ENCODE measurements around the gene QRFP. TPM values are rescaled to one million over a fixed set of nuclear protein-coding genes. Genes with fewer than 3 reads are reported as not detected.

Gene QRFP
- total RNA-seq, 6 experiments from 2014 or later = not detected

DNA sequence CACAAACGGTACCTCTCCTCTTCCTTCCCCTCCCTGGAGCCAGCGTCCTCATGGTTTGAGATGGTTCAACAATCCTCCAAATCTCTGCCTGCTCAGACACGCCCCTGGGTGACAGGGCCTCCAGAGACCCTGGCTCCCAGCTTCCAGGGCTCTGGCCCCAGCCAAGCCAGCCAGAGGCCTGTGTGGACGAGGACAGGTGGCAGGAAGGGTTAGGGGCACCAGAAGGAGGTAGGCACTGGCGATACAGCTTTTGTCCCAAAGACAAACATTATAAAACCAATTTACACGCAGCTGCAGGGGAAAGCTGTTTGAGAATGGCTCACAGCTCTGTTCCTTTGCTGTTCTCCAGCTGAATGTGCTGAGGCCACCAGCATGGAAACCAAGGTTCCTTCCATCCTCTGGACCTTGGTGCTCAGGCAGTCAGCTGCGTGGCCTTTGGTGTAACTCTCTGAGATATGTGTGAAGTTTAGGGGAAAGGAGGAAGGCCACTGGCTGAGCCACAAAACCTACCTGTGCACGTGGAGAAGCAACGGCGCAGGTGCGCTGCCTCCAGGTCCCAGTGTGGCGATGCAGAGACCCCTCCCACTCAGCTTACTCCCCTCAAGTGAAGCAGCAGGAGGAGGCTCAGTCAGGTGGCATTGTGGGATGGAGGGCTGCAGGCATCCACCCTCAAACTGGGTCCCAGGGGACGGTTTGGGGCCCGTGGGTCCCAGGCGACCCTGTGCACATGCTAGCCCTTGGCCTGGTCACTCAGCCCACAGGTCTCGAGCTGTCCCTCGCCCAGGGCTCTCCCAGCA is 4.3 kb upstream of the QRFP start:
- no peak overlapping the region for H3K27ac Mint-ChIP-seq
- H3K4me3 Mint-ChIP-seq = no peak overlapping the region
- TF ChIP-seq, protein P1, sequence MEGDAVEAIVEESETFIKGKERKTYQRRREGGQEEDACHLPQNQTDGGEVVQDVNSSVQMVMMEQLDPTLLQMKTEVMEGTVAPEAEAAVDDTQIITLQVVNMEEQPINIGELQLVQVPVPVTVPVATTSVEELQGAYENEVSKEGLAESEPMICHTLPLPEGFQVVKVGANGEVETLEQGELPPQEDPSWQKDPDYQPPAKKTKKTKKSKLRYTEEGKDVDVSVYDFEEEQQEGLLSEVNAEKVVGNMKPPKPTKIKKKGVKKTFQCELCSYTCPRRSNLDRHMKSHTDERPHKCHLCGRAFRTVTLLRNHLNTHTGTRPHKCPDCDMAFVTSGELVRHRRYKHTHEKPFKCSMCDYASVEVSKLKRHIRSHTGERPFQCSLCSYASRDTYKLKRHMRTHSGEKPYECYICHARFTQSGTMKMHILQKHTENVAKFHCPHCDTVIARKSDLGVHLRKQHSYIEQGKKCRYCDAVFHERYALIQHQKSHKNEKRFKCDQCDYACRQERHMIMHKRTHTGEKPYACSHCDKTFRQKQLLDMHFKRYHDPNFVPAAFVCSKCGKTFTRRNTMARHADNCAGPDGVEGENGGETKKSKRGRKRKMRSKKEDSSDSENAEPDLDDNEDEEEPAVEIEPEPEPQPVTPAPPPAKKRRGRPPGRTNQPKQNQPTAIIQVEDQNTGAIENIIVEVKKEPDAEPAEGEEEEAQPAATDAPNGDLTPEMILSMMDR (IDR thresholded peaks at IDR 0.05) = no peak
- H3K4me1 Mint-ChIP-seq (ENCODE audit: low read depth) = no peaks in the 10 kb centered on the region
- no peak for DNase-seq
- H3K9me3 Mint-ChIP-seq = no peaks in the 10 kb centered on the region
- peaks cover 20% of the 10 kb centered on the region for H3K27me3 Mint-ChIP-seq (ENCODE audit: insufficient read depth)
- no peaks in the 10 kb centered on the region for H3K36me3 Mint-ChIP-seq (ENCODE audit: low read depth)

DNA sequence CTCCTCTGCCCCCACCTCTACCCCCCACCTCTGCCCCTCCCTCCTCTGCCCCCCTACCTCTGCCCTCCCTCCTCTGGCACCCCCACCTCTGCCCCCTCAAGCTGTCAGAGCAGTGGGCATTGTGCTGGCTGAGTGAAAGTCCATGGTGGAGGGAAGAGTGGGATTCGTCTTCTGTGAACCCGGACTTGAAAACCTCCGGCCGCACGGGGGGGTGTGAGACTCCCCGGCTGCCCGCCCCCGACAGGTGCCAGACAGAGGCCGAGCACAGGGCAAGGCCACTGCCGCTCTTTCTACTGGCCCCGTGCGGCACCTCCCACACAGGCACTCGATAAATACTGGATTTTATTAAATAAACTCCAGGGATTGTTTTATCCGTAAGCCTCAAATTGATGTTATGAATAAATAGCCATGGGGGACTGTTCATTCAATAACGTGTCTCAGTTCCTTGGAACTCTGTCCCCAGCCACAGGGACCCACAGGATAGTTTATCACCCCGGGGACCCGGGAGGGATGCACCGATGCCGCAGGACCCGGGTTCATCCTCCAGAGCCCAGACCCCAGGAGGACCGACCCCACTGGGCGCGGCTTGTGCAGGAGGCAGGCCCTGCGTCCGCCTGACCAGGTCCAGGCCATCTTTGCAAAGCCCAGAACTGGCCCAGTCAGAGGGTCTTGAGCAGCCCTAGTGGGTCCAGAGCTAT is 2.6 kb upstream of the QRFP start:
- no peaks in the 10 kb centered on the region; the same call in 1 of the 2 replicates for H3K4me1 Mint-ChIP-seq (ENCODE audit: low read depth)
- H3K4me3 Mint-ChIP-seq = no peak overlapping the region
- no peaks in the 10 kb centered on the region for H3K9me3 Mint-ChIP-seq
- H3K27me3 Mint-ChIP-seq (ENCODE audit: insufficient read depth) = peaks cover 21% of the 10 kb centered on the region
- TF ChIP-seq, protein P1 (IDR thresholded peaks at IDR 0.05) = no peak
- no peak for DNase-seq
- H3K36me3 Mint-ChIP-seq (ENCODE audit: low read depth) = no peaks in the 10 kb centered on the region
- no peak overlapping the region for H3K27ac Mint-ChIP-seq

DNA sequence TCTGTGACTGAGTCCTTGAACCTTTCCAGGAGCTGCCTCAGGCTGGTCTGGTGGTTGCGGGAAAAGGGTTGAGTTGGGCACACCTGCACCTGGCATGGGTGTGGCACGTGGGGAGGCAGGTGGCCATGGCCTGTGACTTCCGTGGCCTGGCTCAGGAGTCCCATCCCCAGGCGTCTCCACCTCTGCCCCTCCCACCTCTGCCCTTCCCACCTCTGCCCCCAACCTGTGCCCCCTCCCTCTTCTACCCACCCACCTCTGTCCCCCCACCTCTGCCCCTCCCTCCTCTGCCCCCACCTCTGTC is 1.9 kb upstream of the QRFP start:
- Mint-ChIP-seq H3K27me3 (ENCODE audit: insufficient read depth) (peaks cover 19% of the 10 kb centered on the region), H3K27ac (no peak overlapping the region), H3K9me3 (no peaks in the 10 kb centered on the region), H3K4me3 (no peak overlapping the region), H3K36me3 (ENCODE audit: low read depth) (no peaks in the 10 kb centered on the region), H3K4me1 (ENCODE audit: low read depth) (no peaks in the 10 kb centered on the region; the same call in 1 of the 2 replicates)
- no peak for DNase-seq
- TF ChIP-seq, protein P1 (IDR thresholded peaks at IDR 0.05) = no peak

DNA sequence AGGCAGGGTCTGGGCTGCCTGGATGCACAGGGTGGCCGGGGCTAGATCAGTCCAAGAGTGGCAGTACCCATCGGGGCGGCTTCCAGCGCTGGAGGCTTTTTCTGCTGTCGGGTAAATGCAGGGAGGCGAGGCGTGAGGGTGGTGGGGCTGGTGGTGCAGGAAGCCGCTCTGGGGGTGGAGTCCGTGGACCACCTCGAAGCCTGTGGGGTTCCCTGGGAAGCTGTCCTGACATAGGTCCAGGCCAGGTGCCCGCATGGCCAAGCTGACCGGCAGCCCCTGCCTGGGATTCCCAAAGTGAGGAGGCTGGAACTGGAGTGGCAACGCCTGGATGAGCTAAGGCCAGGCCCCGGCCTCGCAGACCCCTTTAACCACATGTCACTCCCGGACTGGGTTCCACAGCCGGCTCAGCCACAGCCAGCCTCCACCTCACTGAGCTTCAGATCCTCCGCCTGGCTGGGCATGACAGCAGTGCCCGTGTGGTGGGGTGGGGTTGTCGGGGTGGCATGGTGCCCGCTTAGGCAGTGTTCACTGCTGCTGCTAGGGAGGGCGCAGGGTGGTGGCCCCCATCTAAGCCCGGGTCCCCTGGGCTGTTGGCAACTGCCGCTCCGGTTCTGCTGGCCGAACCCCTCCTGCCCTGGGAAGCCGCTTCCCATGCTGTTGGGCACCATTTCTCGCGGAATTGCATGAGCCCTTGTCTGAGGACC is 1.4 kb upstream of the QRFP start:
- no peak for DNase-seq
- H3K27ac Mint-ChIP-seq = no peak overlapping the region
- no peaks in the 10 kb centered on the region for H3K36me3 Mint-ChIP-seq (ENCODE audit: low read depth)
- no peak overlapping the region for H3K4me3 Mint-ChIP-seq
- H3K4me1 Mint-ChIP-seq (ENCODE audit: low read depth) = no peaks in the 10 kb centered on the region; the same call in 1 of the 2 replicates
- H3K27me3 Mint-ChIP-seq (ENCODE audit: insufficient read depth) = peaks cover 19% of the 10 kb centered on the region
- TF ChIP-seq, protein P1 (IDR thresholded peaks at IDR 0.05) = no peak
- H3K9me3 Mint-ChIP-seq = no peaks in the 10 kb centered on the region

DNA sequence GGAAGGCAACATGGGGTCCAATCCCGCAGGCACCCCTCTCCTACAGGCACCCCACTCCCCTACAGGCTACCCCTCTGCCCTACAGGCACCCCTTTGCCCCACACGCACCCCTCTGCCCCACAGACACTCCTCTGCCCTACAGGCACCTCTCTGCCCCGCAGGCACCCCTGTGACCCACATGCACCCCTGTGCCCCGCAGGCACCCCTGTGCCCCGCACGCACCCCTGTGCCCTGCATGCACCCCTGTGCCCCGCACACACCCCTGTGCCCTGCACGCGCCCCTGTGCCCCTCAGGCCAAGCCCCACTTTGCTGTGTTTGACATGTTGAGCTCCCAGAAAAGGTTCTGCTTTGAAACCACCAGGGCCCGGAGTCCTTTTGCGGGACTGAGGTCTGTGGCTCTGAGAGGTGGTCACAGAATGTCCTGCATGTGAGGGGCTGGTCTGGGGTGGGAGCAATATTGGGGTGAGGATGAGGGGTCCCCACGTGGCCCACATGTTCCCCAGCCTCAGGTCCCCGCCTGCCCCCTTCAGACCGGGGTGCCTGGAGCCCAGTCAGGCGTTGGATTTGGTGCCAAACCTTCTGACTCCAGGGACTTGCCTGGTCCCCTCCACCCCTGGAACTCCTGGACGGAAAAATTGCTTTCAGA is 616 bp upstream of the QRFP start:
- Mint-ChIP-seq H3K4me1 (ENCODE audit: low read depth) (no peaks in the 10 kb centered on the region; the same call in 1 of the 2 replicates), H3K27ac (no peak overlapping the region), H3K4me3 (no peak overlapping the region), H3K36me3 (ENCODE audit: low read depth) (no peaks in the 10 kb centered on the region), H3K27me3 (ENCODE audit: insufficient read depth) (peaks cover 17% of the 10 kb centered on the region), H3K9me3 (no peaks in the 10 kb centered on the region)
- no peak for DNase-seq
- TF ChIP-seq, protein P1 (IDR thresholded peaks at IDR 0.05) = no peak
